SW 1271 (cell line): ENCODE data around the gene OSBPL1A.

Source experiments
- DNase-seq, 2 experiments: peaks; one replicate each; lab custom pipeline; 2025; lab: John Stamatoyannopoulos, UW

Gene OSBPL1A

DNA sequence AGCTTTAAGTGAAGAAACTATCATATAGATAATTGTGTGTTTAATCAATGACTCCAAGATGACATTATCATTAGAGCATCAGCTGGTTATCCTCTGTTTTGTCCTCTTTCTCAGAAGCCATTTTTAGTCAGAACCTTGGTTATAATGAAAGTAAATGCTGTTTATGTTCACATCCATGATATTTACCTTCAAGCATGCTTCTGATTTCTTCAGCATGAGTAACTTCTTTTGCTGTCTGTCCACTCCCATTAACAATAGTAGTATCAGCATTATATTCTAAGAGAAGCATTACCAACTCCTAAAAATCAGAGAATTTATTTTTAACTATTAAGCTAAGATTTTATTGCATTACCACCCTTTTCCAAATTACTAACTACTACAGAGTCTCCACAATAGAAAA lies 56.3 kb downstream of the OSBPL1A start:
- no peak for DNase-seq

DNA sequence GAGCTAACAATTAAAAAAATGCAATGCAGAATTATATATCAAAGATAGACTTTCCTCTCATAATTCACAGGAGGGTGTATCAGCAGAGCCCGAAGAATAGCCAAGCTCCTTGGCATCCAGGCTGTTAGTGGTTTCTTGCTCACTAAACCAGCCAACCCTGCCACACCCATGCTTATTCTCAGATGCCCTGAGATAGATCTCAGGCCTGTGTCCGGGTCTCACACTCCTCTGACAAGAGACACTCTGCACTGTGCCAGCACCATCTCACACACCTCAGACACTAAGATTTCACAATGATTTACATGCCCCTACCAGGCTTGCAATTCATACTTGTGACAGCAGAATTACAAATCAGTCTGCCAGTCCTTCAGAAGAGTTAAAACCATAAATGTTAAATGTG lies 64.5 kb downstream of the OSBPL1A start:
- DNase-seq = no peak

DNA sequence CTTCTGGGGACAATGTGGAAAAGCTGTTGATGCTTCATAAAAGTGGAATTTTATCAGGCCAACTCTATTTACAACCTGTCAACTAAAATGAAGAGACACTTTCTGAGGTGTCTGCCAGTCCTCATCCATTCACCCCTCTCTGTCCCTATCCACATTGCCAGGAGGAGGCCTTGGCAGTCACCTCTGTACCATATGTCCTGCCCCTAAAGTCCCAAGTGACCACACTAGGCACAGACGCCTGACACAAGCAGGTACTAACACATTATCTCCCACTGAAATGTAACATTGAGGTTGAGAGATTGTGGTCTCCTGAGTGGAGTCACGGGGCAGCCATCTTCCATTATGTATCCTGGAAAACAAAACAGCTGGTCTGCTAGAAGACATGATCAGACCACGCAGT lies 71.4 kb downstream of the OSBPL1A start:
- DNase-seq = no peak

DNA sequence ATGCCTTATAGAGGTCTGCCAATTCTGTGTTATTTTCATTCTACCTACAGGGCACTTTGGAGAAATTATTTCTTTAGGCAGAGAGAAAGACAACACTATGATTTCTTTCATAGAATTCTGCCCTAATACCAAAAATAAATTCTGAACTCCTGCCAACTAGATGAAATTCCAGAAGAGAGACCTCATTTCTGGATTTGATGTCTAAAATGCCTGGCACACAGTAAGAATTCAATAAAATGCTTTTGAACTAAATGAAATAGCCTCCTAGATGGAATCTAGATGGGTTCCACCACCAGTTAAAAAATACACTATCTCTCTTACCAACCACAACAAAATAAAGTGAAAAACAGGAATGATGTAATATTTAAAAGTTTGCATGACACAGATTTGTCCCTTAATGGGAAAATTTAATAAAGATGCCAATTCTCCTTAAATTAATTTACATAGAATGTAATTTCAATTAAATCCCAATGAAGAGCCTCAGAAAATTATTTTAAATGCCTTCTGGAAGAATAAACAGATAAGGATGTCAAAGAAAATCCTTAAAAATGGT lies 75.0 kb downstream of the OSBPL1A start:
- DNase-seq = no peak

DNA sequence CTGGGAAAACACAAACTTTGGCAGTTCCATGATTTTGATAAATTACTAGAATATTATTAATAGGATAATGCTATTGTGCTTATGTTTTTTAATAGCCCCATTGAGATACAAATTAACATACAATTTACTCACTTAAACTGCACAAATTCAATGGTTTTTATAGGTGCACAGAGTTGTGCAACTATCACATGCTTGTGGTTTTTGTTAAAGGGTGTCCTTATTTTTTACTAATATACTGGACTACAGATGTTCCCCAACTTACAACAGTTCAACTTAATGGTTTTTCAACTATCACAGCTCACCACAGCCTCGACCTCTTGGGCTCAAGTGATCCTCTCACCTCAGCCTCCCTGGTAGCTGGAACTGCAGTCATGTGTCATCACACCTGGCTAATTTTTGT lies 76.6 kb downstream of the OSBPL1A start:
- no peak for DNase-seq

DNA sequence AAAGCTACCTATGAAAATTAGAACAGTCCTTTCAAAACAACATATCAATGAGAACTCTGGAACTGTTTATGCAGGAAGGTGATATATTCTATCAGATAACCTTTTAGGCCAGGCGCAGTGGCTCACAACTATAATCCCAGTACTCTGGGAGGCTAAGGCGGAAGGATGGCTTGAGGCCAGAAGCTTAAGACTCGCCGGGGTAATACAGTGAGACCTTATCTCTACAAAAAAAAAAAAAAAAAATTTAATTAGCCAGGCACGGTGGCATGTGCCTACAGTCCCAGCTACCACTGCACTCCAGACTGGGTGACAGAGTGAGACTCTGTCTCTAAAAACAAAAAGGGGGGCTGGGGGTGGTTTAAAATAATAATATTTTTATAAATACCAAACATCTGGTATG lies 77.9 kb downstream of the OSBPL1A start:
- no peak for DNase-seq

DNA sequence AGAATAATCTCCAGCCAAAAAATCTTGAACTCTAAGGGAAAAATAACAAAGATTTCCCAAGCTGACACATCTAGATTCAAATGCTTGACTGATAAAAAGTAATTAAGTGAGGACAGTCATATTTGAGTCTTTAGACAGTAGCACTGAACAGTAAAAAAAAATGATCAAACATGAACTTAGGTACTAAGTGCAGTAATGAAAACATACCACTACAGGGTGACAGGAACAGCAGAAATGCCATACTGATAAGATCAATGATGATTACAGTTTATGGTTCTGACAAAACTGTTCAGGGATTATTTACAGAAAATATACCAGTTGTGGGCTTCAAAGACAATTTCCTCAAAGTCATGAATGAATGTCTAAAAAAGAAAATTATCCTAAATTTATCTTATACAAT lies 80.3 kb downstream of the OSBPL1A start:
- DNase-seq = no peak

DNA sequence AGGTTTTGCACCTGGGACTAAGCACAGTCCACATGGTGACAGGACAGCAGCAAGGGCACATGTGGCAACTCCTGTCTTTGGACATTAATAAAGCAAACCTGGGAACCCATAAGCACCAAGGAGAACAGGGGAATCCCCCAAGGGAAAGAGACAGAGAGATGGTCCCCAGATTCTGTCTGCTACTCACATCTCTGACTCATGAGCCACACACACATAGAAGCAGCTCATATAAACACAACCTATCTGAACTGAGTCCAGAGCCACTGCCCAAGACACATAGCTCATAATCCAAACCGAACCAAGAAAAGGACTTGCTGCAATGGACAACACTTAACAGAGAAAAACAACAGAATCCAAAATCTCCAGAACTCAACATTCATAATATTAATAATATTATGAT lies 82.5 kb downstream of the OSBPL1A start:
- no peak for DNase-seq

DNA sequence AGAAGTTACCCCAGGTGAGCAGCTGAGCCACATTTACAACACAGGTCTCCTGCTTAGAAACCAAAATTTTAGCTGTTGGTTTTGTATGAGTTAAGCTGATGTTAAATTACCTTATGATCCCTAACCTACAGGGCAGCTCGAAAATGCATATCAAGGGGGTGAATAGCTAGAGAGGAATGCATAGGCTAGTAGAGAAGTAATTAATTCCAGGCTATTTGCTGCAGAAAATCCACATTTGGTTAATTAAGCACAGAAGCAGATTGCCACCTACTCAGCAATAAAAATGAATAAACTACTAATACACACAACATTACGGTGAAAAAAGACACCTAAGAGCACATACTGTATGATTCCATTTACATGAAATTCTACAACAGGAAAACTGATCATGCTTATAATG lies 91.4 kb downstream of the OSBPL1A start:
- no peak for DNase-seq

DNA sequence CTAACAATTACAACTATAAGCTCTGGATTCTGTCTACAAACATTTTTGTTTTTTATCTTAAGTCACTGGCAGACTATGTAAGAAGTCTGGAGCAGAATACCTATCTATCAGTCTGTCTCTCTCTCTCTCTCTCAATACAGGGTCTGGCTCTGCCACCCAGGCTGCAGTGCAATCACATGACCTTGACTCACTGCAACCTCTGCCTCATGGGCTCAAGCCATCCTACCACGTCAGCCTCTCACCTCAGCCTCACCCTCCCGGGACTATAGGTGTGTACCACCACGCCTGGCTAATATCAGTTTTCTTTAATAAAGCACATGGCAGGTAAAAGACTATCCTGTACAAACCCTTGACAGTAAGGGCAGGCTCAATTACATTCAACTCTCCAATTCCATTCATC lies 96.9 kb downstream of the OSBPL1A start:
- no peak for DNase-seq

DNA sequence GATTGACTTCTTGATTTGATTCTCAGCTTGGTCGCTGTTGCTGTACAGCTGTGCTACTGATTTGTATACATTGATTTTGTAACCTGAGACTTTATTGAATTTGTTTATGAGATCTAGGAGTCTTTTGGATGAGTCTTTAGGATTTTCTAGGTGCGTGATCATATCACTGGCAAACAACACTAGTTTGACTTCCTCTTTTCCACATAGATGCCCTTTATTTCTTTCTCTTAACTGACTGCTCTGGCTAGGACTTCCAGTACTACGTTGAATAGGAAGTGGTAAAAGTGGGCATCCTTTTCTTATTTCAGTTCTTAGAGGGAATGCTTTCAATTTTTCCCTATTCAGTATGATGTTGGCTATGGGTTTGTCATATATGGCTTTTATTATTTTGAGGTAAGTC lies 101.3 kb downstream of the OSBPL1A start:
- no peak for DNase-seq

DNA sequence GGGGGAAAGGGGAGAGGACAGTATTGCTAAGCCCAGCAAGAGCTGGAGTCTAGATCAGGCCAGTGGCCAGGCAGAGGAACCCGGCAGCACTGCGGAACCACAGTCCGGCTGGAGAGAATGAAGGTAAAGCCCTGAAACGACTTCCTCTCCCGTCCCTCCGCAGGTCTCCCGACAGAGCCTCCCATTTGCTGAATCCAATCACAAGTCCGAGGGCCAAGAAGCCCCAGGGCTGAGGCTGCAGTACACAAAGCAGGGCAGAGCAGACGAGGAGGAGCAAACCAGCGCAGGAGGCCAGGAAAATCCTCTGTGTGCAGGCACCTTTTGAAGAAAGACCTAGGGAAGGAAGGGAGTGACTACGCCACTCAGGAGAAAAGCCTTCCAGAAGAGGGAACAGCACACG lies 104.4 kb downstream of the OSBPL1A start:
- DNase-seq = no peak

DNA sequence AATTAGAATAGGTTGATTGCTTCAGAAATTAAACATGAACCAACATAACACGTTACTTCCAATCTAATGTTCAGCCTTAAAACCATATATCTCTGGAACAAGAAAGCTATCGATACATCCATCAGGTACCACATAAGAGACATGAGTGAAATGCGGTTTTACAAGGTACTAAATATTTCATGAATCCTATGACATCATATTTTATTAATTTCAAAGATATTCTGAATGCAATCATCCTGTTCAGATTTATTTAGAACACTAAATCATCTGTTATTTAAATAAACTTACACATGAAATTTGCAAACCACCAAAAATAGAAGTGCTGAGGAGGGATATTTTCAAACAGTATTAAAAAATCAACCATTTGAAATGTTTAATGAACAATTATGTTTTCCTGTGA lies 119.0 kb downstream of the OSBPL1A start:
- no peak for DNase-seq

DNA sequence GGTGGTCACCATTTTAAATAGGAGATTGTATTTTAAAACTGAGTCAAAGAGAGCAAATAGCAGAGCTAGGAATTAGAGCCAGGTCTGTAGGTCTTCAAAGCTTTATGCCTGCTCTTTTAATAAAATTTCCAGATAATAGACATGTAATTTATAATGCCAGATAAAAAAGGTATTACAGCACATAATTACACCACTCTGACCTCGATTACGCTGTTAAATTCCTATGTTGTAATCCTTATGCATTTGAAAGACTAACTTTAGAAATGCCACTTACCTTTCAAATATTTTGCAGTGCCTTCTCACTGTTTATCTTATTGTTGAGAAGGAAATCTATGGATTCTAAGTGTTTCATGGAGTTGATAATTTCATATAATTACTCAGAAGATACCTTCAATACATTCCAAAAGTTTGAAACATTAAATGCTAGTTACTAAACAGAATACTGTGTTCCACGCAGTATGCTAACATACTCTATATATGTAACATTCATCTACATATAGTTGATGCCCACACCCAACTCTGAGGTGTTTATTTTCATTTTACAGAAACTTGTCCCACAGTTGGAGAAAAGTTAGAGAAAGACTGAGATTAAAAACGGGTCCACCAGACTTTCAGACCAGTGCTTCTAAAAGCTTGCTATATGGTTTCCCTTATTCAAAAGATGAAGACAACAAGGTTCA lies 120.0 kb downstream of the OSBPL1A start:
- no peak for DNase-seq

DNA sequence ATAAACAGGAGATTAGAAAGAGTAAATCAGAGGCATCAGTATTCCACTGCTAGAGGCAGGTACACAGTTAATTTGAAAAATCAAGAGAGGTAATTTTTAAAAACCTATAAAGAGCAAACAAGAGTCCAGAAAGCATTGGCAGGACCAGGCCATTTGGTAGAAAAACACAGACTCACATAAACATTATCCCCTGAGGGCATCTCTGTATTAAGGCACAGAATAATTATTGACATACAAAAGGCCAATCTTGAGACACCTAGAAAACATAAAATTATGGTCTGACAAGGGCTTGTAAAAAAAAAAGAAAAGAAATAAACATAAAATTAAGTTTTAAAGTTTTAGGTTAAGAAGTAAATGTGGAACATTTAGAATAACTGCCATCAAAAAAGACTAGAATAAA lies 120.6 kb downstream of the OSBPL1A start:
- DNase-seq = no peak

DNA sequence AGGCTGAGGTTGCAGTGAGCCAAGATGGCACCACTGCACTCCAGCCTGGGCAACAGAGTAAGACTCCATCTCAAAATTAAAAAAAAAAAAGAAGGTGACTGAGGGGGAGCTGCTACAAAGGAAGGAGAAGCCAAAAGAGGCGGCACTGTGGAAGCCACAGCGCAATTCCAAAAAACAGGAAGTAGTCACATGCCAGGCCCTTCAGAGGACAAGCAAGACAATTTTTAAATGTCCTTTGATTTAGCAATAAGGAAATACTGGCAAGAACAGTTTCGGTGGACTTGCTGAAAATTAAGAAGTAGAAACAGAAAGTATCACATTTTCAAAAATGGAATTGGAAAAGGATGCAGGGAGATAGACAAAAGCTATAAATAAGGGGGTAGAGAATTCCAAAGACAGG lies 122.8 kb downstream of the OSBPL1A start:
- DNase-seq = no peak

DNA sequence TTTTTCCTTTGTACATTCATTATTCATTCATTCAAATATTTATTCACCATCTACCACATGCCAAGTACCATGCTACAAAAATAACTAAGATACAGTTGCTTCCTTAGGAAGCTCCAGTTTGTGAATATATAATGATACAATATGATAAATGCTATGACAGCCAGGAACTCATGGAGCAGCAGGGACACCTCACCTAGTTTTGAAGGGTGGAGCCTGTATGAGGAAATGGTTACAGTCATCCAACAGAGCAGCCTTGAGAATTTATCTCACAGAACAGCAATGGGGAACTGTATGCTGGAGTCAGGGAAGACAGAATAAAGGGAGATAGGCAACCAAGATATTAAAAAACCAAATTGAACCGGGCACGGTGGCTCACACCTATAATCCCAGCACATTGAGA lies 124.0 kb downstream of the OSBPL1A start:
- DNase-seq = no peak

DNA sequence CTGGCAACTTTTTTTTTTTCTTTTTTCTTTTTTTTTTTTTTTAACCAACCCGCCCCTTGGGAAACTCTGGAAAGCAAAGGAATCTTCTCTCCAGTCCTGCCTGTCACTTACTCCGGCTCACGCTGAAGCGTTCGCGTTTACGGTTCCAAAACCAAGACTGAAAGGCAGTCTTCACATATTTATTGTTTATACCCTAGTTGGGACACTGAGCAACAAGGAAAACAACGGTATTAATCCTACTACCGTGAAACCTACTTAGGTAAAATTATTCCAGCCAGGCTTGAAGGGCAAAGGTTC lies 125.4 kb downstream of the OSBPL1A start:
- DNase-seq = peak in 1 of 2 experiments; percentile 75

DNA sequence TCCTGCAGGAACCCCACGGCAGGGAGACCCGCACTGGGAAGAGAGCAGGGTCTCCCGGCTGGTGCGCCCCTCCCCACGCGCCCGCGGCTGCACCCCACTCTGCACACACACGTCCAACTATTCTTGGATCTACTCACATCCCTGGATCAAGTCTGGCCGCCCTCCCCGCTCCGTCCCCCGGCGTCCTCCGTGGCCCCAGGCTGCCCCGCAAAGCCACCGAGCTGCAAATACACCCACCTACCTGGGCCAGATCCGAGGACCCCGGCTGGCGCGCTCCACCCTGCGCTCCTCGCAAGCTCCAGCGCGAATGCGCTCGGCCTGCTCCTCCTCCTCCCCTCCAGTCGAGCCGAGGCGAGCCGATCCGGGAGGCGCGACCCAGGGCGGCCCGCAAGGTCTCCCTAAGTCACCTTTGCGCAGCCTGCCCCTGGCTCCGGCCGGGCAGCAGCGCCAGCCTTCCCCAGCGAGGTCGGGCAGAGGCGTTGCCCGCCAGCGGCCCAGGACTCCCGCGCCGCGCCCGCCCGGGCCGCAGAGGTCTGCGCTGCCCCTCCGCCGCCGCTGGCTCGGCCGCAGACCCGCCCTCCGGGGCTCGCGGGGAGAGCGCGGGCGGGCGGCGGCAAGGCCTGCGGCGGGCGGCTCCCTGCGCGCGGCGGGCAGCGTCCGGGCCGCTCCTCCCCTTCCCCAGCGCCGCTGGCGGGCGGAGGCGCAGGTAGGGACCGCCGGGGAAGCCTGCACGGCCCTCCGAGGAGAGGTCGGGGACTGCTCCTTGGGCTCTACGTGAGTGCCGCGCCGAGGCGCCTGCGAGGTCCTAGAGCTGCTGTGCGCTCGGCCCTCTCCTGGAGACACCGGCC lies 126.0 kb downstream of the OSBPL1A start:
- DNase-seq = peak; percentile 49 to 64

DNA sequence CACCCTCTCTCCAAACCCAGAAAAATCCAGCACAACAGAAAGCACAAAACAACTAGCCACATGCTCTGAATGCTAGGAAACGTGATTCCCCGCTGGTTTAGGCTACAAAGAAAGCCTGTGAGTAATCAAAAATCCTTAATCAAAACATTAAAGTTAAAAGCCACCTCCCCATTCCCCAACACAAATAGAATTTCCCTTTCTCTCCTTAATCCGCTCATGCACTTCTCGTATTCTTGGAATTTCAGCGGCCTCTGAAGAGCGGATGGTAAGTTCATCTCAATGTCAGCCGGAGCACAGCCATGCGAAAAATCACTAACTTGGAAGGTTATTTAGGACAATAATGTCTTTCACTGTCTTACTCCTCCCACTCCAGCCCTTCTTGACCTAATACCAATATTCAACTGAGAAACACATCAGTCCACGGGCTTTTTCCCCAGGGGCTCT lies 126.7 kb downstream of the OSBPL1A start:
- peak in 1 of 2 experiments; percentile 38 for DNase-seq

DNA sequence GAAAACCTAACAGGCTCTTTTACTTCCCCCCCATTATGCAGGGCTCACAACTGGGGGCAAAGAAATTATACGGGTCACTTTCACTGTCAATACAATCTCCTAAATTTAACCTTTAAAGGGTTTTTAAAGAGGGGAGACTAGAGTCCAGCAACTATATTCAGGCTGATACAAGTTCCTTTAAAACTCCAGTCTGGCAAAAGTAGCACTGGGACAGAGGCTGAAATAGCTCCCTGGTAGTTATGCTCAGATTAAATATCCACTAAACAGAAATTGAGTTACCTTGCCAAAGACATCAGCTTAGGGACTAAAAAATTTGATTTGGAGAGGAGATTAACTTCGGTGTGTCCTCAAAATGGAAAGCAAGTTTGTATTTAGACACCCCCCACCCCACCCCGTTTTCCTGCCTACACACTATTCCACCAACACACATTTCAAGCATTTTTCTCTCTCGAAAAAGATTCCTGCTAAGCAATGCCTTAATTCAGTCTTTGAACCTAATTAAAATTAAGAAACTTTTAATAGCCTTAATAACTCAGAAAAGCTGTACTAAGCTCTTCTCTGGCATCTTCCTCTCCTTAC lies 127.2 kb downstream of the OSBPL1A start:
- DNase-seq = no peak

DNA sequence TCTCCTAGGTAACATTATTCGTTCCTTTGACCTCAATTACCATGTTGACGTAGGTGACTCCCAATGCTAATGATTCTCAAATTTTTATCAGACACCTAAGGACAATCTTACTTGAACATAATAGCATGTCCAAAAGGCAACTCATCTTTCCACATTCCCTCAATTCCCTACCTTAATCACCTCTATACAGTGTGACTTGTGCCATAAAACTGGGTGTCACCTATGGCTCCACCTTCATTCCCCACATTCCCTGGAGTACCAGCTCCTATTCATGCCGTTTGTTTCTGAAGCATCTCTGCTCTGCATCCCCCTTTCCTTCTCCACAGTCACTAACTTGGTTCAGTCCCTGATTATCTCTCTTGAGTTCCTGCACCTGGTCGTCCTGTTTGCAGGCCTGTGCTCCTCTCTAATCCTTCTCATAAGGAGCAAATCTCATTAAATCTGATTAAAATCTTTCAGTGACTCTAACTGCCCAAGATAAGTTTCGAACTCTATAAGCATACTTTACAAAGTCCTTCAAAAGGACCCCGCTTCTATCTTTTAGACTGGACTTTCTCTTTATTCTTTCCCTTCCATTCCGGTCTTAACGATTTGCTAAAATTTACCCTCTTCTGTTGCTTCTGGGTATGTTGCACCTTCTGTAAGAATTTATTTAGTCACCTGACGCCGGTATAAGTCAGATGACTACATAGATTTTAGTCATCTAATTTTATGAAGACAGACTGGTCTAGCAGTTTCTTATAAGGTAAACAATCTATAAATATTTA lies 128.7 kb downstream of the OSBPL1A start:
- DNase-seq = no peak
